CD4-positive, alpha-beta T cell treated with Interleukin-17A for 4 hours (primary cell): ENCODE data around the gene EGFL7.

Experiments used
- DNase-seq: peaks from one replicate; pipeline ENCODE4 v3.0.0-alpha.2; 2020; ENCODE audit warnings: mixed read lengths

Gene EGFL7

DNA sequence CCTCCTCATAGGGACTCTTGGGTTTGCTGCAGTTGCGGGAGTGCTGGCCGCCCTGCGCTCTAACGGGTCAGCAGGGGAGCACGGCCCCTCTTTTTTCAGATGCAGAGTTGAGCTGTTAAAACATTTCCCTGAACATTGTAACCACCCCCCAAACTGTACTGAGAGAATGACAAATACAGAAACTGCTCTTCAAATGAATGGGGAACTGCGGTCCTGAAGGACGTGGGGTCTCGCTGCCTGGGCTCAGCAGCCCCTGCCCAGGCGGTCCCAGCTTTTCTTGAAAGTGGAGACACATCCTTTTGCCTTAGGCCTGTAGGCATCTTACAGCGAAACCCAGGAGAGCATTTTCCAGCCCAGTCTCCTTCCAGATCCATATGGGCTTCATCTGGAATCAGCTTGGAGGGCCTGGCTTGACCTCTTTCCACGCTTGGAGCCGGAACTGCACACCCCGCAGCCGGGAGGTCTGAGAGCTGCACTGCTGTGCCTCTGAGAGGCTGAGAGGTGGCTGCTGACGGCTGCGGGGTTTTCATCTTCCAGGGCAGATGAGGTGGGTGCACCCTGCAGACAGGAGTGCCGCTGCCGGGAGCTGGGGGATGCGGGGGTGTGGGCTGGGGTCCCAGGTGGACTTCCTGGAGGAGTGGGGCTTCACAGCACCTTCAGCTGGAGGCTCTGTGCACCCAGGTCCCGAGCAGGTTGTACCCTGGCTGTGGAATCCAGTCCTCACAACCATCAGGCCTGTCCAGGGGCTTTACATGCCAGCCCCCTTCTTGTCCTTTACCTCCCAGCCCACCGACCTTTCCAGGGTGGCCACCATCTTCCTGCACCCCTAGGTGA lies 25.8 kb downstream of the EGFL7 start:
- no peak for DNase-seq

DNA sequence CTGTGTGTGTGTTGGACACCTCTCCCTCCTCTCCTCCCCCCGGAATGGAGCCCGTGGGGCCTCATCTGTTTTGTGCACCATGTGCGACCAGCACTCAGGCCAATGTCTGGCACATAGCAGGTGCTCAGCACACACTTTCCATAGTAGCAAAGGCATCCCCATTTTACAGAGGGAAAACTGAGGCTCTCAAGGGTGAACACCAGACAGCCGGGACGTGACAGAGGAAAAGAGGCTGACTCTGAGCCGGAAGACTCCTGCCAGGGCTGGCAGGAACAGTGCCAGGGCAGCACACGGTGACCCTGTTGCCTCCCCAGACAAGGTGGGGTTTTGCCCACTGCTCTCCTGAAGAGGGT lies 26.4 kb downstream of the EGFL7 start:
- no peak for DNase-seq

DNA sequence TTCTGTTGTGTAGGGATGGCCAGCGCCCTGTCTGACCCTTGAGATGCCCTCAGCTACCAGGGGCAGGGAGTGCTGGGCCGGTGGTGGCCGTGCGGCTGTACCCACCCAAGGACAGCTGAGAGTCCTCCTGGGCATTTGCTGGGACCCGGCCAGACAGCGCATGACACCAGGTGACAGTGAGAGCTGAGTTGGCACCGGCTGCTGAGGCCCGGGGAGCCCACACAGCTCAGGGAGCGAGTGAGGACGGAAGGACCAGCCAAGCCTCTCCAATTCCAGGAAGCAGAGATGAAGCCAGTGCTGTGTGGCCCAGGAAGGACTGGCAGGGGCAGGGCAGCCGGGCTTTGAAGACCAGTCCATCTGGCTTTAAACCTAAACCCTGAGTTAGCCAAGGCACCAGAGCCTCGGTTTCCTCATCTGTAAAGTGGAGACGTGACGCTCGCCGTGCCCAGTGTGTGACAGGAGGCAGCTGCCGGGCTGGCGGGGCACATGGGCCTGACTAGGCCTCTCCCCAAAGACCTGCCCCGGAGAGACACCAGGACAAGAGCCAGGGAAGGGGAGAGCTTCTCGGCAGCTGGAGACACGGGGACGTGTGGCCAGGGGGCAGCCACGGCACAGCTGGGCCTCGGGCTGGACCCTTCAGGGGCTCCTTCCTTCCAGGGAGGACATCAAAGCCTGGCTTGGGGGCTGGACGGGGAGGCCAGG lies 27.5 kb downstream of the EGFL7 start:
- no peak for DNase-seq

DNA sequence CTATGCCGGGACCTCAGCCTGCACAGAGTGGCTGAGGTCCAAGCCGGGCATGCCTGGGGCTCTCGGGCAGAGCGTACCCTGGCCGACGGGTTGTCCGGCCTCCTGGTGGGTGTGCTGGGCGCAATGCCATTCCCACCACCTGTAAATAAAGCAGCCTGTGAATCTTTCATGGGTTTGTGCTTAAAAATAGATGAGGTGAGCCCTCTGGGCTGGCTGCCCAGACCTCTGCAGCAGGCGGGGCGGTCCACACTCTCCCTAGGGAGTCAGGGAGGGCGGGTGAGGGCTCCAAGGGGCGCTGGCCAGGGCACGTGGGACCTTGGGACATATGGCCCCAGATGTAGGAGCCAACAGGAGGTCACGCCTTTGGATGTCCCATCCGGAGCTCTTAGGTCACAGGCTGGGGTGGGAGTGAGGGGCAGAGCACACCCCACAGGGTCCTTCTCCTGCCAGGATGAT lies 28.1 kb downstream of the EGFL7 start:
- no peak for DNase-seq

DNA sequence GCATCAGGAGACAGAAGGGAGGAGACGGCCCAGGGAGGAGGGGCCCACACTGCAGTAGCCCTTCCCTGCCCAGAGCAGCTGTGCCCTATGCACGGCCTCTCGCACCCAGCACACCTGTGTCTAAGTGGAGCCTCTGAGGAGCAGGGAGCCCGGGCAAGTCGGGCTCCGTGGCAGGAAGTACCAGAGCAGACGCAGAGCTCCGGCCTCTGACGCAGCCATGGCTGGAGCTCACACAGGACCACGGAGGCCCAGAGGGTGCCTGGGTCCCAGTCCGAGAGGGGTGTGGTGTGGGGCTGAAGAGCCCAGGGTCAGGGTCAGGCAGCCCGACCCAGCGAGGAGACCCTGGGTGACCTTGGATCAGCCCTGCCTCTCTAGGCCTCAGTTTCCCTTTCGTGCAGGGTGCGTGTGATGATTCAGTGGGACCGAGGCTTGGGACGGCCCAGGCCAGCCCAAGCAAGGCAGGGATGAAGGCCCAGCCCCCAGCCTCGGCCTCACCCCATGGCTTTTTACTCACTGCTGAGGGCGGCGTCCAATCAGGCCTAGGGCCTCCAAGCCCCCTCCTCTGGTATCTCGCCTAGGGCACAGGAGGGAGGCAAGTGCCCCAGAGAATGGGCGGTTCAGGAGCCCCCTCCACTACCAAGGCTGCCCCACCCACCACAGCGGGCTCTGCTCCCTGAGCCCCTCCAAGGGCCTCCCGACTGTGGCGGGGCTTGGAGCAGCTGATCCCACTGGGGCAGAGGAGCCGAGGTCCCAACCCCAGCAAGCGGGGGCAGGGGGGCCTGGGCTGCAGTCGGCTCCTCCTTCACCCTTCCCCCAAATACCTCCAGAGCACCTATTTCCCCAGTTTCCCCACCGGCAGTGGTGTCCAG lies 28.8 kb downstream of the EGFL7 start:
- no peak for DNase-seq

DNA sequence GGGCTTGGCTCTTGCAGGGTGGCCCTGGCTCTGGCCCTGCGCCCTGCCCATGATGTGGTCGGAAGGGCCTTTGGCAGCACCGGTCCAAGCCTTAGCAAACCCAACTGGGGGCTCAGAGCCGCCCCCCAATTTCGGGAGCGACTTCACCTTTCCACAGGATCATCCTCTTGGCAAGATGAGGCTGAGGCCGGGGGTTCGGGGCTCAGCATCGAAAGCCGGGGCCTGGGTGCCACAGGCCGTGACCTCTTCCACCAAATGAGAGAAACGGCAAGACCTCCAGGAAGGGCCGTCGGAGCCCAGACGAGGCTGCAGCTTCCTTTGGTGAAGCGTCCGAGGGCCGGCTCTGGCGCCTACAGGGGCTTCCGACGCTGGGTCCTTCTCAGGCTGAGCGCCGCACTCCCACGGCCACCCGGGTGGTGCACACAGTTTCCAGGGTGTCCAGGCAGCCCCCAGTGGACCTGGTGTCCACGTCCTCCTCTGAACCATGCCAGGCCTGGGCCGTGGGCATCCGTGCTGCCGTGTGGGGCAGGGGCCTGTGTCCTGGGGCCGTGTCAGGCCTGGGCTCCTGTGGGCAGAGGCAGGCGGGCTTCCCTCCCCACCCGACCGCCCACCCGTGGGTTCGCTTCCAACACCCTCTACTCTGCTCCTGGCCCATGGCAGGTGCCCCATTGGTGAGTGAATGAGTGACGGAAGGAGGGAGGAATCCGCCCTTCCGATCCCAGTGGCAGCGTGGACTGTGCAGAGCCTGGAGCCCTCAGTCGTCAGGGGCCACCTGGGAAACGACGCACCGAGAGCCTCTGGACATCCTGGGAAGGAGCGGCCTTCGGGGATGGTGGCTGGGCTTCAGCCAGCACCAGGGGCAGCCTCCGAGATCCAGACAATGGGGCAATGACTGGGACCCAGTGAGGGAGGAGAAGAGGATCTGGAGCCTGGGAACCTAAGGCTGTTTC lies 29.7 kb downstream of the EGFL7 start:
- no peak for DNase-seq

DNA sequence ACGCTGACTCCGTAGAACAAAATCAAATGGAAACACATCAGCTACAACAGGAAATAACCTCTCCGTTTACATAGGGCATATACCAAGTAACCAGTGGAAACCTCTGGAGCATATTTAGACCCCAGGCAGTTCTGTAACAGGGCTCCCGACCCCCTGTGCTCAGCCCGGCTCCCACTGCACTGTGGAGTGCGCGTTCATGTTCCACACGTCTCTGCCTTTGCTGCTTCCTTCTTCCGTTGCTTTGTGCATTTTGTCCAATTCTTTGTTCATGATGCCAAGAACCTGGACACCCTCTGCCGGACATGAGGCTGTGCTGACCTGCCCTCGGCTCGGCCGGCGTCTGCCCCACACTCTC lies 30.4 kb downstream of the EGFL7 start:
- DNase-seq = no peak

DNA sequence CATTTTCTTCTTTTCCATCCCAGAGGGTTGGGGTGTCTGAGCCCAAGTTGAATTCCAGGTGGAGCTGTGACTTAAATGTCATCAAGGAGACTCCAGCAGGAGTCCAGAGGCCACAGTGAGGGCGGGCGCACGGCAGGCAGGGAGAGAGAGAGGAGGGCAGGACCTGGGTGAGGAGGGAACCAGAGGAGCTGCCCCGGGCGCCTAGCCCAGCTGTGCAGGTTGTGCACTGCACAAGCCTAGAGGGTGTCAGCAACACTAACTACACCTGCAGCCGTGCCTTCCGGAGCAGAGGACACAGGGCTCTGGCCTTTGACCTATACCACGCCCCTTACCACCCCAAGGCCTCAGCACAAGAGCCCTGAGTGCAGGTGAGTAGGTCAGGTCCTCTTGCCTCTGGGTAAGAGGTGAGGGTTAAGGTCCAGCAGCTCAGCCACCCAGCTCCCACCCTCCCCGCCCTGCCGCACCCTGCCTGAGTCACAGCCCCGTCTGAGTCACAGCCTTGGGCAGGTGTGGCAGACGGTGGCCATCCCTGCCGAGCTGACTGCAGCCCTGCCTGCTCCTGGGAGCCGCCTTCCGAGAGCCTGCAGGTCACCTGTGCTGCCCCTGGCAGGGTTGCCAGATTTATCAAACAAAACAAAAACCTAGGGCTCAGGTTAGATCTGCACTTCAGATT lies 30.9 kb downstream of the EGFL7 start:
- peak; percentile 17 for DNase-seq

DNA sequence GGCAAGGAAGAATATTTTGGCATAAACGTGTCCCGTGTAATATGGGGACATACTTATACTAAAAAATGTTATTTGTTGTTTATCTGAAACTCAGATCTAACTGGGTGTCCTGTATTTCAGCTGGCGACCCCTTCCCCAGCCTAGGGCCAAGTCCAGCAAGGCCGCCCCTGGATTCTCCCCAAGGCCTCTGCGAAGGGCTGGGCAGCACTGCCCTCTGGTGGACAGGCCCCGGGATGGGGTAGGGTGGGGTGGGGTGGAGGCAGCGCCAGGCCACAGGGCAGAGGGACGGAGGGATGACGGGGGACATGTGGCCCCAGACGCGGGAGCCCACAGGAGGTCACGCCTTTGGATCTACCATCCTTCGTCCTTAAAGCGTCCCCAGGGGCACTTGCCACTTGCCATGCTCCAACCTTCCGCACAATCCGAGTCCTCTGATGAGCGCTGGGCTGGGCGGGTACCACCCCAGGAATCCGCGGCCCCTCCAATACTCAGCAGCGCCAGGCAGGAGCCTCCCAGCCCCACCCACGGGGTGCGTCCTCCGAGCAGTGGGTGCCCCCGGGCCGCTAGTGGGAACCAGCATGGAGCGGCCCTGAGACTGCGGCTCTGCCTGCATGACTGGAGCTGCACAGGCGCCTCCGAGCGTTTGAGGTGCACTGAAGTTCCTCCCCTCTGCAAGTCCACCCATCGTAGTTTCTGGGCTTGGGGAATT lies 31.6 kb downstream of the EGFL7 start:
- peak; percentile 41 for DNase-seq

DNA sequence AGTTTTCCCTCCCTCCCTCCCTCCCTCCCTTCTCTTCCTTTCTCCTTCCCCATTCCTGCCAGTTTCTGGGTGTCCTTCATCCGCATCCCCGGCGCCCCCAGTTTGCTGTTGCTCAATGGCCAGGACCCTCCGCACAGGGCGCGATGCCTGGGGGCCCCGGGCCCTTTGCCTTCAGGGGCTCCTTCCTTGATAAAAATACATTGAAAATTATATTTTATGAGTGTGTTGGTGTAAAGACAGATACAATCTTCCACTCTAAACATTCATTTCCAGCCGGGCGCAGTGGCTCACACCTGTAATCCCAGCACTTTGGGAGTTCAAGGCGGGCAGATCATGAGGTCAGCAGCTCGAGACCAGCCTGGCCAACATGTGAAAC lies 32.1 kb downstream of the EGFL7 start:
- DNase-seq = no peak

DNA sequence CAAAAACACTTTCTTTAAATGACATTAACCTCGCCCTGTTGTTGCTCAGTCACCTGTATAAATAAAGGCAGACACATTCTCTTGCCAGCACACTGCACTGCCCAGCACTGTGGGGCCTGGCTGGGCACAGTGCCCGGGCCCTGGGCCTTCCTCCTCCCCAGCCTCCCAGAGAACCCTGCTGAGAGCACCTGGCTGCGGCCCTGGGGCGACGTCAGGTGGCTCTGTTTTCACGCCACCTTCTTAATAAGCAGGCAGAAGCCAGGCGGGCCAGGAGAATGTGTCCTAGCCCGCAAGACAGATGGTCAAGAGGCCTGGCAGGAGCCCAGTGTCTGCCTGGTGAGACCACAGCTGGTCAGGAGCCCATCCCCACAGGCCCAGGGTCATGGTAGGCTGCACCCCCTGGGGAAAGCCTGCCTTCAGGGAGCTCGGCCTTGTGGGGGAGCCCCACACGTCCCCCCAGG lies 32.7 kb downstream of the EGFL7 start:
- DNase-seq = no peak

DNA sequence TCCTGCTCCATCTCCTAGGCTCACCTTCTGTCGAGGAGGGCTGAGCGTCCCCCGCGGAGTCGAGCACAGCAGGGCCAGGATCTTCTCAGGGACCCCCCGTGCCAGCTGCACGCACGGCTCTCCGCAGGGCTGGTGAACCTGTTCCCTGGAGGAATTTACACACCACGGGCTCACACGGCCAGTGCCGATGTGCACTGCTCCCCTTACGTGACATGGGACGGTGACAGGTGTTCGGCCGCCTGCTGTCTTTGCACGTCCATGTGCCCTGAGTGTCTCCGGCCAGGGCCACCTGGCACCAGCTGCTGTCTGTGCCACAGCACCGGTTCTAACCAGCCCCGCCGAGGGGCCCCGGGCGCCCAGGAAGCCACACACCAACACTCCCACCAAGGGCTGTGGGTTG lies 33.2 kb downstream of the EGFL7 start:
- DNase-seq = no peak

DNA sequence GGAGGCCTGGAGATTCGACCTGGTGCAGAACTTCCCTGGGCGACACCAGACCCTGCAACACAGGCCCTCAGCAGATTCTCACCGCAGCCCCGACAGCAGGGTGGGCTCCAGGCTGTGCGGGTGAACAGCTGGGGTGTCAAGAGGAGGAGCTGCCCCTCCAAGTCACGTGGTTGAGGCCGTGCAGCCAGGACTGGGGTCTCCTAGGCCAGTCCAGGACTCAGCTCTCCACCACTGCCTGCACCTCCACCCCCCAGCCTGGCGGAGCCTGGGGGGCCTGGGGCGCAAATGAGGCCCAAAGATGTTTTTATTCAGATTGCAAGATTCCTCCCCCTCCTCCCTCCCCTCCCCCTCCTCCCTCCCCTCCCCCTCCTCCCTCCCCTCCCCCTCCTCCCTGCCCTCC lies 33.8 kb downstream of the EGFL7 start:
- DNase-seq = no peak

DNA sequence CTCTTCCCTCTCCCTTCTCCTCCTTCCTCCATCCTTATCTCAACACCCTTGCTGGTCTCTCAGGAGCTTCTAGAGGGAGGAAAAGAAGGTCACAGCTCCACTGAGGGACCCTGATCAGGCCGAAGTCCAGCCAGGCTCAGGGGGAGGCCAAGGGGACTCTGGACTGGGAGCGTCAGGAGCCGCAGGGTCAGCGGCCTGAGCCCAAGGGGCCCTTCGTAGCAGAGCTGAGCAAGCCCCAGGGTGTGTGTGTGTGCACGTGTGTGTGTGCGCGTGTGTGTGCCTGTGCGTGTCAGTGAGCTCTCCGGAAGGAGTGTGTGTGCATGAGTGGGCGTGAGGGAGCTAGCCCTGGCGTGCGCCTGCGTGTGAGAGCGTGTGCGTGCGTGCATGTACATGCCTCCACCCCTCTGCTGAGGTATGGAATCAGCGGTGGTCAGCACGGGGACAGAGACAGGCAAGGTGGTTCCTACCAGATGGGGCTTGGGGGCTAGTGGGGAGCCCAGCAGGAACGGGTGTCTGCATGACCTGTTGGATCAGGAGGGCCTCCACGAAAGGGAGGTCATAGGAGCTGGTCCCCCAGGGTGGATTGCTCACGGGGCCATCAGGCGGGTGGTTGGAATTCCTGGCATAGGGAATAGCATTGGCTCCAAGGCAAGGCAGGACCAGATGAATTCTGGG lies 34.6 kb downstream of the EGFL7 start:
- DNase-seq = no peak

DNA sequence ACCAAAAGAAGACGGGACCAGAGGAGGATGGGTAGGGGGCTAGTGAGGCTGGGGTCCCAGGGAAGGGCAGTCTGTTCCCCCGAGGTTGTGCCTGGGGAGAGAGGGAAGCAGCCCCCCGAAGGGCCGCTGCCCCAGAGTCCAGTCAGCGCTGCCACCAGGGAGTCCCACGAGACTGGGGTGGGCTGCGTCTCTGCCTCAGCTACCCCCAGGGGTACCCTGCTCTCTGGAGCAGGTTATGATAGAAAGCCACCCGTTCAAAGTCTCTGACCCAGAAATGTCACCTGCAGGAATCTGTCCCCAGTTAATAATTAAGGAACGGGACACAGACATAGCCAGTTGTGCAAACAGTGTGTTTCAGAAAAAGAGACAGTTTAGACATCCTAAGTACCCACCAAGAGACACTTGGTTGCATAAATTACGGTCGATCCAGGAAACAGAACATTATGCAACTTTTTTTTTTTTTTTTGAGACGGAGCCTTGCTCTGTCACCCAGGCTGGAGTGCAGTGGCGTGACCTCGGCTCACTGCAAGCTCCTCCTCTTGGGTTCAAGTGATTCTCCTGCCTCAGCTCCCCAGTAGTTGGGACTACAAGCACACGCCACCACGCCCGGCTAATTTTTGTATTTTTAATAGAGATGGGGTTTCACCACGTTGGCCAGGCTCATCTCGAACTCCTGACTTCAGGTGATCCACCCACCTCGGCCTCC lies 35.3 kb downstream of the EGFL7 start:
- no peak for DNase-seq

DNA sequence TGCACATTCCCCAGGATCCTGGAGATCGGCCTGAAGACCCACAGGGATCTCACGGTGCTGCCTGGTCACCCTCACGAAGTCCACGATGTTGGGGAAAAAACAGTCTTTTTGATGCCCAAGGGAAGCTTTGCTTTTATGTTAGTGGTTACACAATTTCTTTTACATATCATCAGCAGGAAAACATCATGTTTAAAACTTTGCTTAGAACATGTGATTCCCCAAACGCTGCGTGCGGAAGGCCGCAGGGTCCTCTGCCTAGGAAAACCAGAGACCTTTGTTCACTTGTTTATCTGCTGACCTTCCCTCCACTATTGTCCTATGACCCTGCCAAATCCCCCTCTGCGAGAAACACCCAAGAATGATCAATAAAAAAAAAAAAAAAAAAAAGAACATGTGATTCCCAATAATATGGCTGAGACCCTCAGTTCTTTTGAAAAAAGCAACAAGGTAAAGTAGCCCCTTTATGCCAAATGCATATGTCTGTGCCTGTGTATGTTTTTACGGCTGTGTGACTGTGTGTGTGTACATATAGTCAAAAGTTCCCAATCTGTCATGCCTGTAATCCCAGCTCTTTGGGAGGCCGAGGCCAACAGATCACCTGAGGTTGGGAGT lies 36.0 kb downstream of the EGFL7 start:
- DNase-seq = no peak

DNA sequence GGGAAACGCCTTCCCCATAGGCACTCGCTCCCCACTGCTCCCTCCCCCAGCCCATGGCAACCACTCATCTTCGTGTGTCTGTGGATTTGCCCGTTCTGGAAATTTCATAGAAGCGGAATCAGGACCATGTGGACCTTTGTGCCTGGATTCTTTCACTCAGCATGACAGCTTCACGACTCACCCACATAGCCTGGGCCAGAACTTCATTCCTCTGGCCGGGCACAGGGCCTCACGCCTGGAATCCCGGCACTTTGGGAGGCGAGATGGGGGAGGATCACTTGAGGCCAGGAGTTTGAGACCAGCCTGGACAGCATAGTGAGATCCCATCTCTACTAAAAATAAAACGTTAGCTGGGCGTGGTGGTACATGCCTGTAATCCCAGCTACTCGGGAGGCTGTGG lies 37.6 kb downstream of the EGFL7 start:
- no peak for DNase-seq

DNA sequence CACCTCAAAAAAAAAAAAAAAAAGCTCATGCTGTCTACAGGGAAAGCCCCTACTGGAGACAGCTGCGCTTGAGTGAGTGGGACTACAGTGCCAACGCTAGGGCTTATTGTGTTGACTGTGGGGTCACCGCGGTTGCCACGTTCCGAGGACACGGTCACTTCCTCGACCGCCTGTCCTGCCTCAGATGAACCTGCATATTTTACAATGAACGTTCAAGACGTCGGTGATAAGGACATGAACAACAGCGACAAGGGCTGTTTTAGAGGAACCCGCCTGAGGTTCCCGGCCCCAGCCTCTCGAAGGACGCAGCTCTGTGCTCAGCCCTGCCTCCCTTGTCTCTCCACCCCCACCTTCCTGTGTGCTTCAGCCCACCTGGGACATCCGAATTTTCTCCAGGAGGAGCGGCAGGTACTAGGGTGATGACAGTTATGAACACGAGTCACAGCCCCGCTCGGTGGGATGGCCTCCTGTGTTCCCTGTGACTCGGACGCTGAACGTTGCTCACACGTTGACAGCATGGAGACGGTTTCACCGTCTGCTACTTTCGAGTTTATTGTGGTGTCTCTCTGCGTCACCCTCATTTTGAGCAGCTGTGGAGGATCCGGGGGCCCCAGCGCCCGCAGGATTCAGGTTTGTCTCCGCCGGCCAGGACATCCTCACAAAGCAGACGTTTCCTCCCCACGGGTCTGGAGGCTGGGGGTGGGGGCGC lies 38.4 kb downstream of the EGFL7 start:
- DNase-seq = peak; percentile 40

DNA sequence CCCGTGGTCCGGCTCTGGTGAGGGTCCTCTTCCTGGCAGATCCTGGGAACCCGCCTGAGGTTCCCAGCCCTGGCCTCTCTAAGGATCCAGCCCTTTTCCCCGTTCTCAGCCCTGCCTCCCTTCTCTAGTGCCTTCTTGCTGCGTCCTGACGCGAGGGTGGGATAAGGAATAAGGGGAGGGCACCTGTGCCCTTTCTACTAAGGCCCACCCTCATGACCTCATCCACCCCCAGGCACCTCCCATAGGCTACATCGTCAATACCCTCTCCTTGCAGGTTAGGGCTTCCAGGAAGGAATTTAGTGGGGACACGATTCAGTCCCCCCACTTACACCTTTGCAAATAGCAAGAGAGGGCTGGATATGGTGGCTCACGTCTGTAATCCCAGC lies 38.9 kb downstream of the EGFL7 start:
- no peak for DNase-seq
